A549 (cell line): Measurements from ENCODE around the gene FBXL7. TPM values are rescaled to one million over a fixed set of nuclear protein-coding genes. Genes with fewer than 3 reads are reported as not detected.

Experiments used
- ATAC-seq, 2 experiments: fragments of 200-7000 bp in 1 of 2; fragments of >200 bp in 1 of 2; cut with Nextera tagmentation in 1 of 2; cut with Tn5 transposase in 1 of 2; 3 replicates each; pipeline versions ENCODE4 v1.8.0 to v1.9.1; 2018 to 2020; ENCODE audit warnings: mild to moderate bottlenecking in 1 of 2, moderate library complexity in 1 of 2
- CTCF ChIA-PET: fragments of 300-600 bp; sonication (Branson Sonifier 250); formaldehyde crosslinking; extraction: SDS; loops from one replicate; lab custom pipeline; 2021; ENCODE audit warnings: antibody characterized with exemption, inconsistent platforms; lab: Yijun Ruan, JAX
- POLR2A ChIA-PET: fragments of 350-600 bp; formaldehyde crosslinking; extraction: SDS; loops from one replicate; lab custom pipeline; 2021; ENCODE audit warnings: antibody characterized with exemption, inconsistent platforms; lab: Yijun Ruan, JAX
- DNase-seq, 2 experiments: peaks; one replicate each; pipeline versions ENCODE4 v3.0.0 to v3.0.0-alpha.2; 2011 to 2016; ENCODE audit warnings: low read depth in 1 of 2, low spot score in 1 of 2
- FAIRE-seq: peaks from 2 replicates; lab custom pipeline; 2011; peaks lifted over from hg19 to GRCh38; lab: Jason Lieb, UNC
- H3K27ac ChIP-seq, 2 experiments: fragments of >200 bp; sonication (Bioruptor Twin); formaldehyde crosslinking; 3 replicates each; pipeline ENCODE4 v1.5.1; 2016 to 2017
- H3K4me1 ChIP-seq: fragments of >200 bp; sonication (Bioruptor Twin); formaldehyde crosslinking; 3 replicates; pipeline ENCODE4 v1.6.1; 2016
- H3K4me2 ChIP-seq: fragments of >200 bp; sonication (Bioruptor Twin); formaldehyde crosslinking; 3 replicates; pipeline ENCODE4 v1.6.1; 2016
- H3K4me3 ChIP-seq: fragments of >200 bp; sonication (Bioruptor Twin); formaldehyde crosslinking; 3 replicates; pipeline ENCODE4 v1.5.1; 2016
- H3K9me3 ChIP-seq: fragments of >200 bp; sonication (Bioruptor Twin); formaldehyde crosslinking; 3 replicates; pipeline ENCODE4 v1.6.1; 2016
- ATOH8 ChIP-seq: fragments of 250-450 bp; sonication (Bioruptor Pico); IDR thresholded peaks from 2 replicates; pipeline ENCODE4 v1.5.0; 2020; ENCODE audit warnings: low read depth, mild to moderate bottlenecking, moderate library complexity
- CHD2 ChIP-seq: fragments of 150-350 bp; IDR thresholded peaks from 2 replicates; pipeline ENCODE4 v1.6.1; 2014; ENCODE audit warnings: low read length; ENCODE audit not compliant: partially characterized antibody
- EP300 ChIP-seq, 2 experiments: fragments of >200 bp; sonication (Bioruptor Twin); formaldehyde crosslinking; IDR thresholded peaks; 2 replicates in 1 of 2; 3 replicates in 1 of 2; pipeline ENCODE4 v1.6.1; 2016 to 2017
- ESRRA ChIP-seq: fragments of 150-350 bp; IDR thresholded peaks from 2 replicates; pipeline ENCODE4 v1.6.1; 2014; ENCODE audit warnings: mild to moderate bottlenecking, low read length, borderline replicate concordance
- FOSL2 ChIP-seq, 2 experiments: fragments of 450-650 bp in 1 of 2; fragments of >200 bp in 1 of 2; sonication (Bioruptor Twin) in 1 of 2; formaldehyde crosslinking; IDR thresholded peaks; 2 replicates each; pipeline versions ENCODE4 v1.5.0 to v1.6.1; 2016 to 2020; ENCODE audit warnings: mild to moderate bottlenecking in 1 of 2, moderate library complexity in 1 of 2
- GATA3 ChIP-seq: IDR thresholded peaks from 2 replicates; pipeline ENCODE4 v1.6.1; 2012; ENCODE audit warnings: borderline replicate concordance
- HDAC2 ChIP-seq: fragments of 200-600 bp; sonication (generic); IDR thresholded peaks from 2 replicates; pipeline ENCODE4 v1.6.1; 2016
- HOXA7 ChIP-seq: fragments of 250-450 bp; sonication (Bioruptor Pico); IDR thresholded peaks from 2 replicates; pipeline ENCODE4 v1.5.0; 2020; ENCODE audit warnings: mild to moderate bottlenecking, moderate library complexity
- HOXB5 ChIP-seq: fragments of 250-450 bp; sonication (Bioruptor Pico); IDR thresholded peaks from 2 replicates; pipeline ENCODE4 v1.5.0; 2020; ENCODE audit warnings: mild to moderate bottlenecking, moderate library complexity
- JUNB ChIP-seq: fragments of >200 bp; sonication (Bioruptor Twin); formaldehyde crosslinking; IDR thresholded peaks from 2 replicates; pipeline ENCODE4 v1.6.1; 2016
- NPAS2 ChIP-seq: fragments of 250-450 bp; sonication (Bioruptor Pico); IDR thresholded peaks from 2 replicates; pipeline ENCODE4 v1.8.0; 2022; ENCODE audit warnings: mild to moderate bottlenecking, moderate library complexity, borderline replicate concordance
- POLR2A ChIP-seq: IDR thresholded peaks from 2 replicates; pipeline ENCODE4 v1.6.1; 2012; ENCODE audit warnings: mild to moderate bottlenecking, low read length
- POLR2AphosphoS2 ChIP-seq: conservative IDR thresholded peaks from 2 replicates; pipeline ENCODE4 v1.6.1; 2012; ENCODE audit warnings: low read length, improper control_type of control experiment, inconsistent platforms
- RAD21 ChIP-seq, 2 experiments: fragments of >200 bp in 1 of 2; sonication (Bioruptor Twin) in 1 of 2; formaldehyde crosslinking in 1 of 2; IDR thresholded peaks in 1 of 2; conservative IDR thresholded peaks in 1 of 2; 2 replicates in 1 of 2; 3 replicates in 1 of 2; pipeline ENCODE4 v1.6.1; 2012 to 2018; ENCODE audit warnings: inconsistent platforms in 1 of 2
- REST ChIP-seq: fragments of 200-600 bp; sonication (generic); IDR thresholded peaks from 2 replicates; pipeline ENCODE4 v1.6.1; 2016; ENCODE audit warnings: antibody characterized with exemption, mild to moderate bottlenecking, moderate library complexity
- ZC3H11A ChIP-seq: fragments of 450-650 bp; IDR thresholded peaks from 2 replicates; pipeline ENCODE4 v1.6.1; 2014; ENCODE audit warnings: antibody characterized with exemption, mild to moderate bottlenecking
- ZFP36 ChIP-seq: fragments of 450-650 bp; IDR thresholded peaks from 2 replicates; pipeline ENCODE4 v1.6.1; 2014; ENCODE audit warnings: borderline replicate concordance; ENCODE audit not compliant: partially characterized antibody
- WGBS: methylation state at CpG from one replicate; pipeline ENCODE4 v1.1.6; 2017; ENCODE audit errors: missing lambda C conversion rate; 5-methylcytosine and 5-hydroxymethylcytosine counted together
- polyA plus RNA-seq, 4 experiments: library from polyadenylated mRNA; depleted of rRNA in 3 of 4; stranded (reverse); fragments of >200 nt; fragmentation: RNase III in 1 of 4; extraction: RNeasy Plus Mini Kit Qiagen cat#74134 plus additional on column Dnase treatment in 1 of 4; gene quantifications; 2 replicates in 3 of 4; 3 replicates in 1 of 4; pipeline ENCODE4 v1.2.3, GENCODE V29; 2011 to 2017
- TF ChIP-seq, protein P1 (sequence below): fragments of >200 bp; sonication (Bioruptor Twin); formaldehyde crosslinking; IDR thresholded peaks from 3 replicates; pipeline ENCODE4 v1.5.1; 2016
- TF ChIP-seq, protein P2 (sequence below): IDR thresholded peaks from 2 replicates; pipeline ENCODE4 v1.6.1; 2012; ENCODE audit warnings: low read depth, borderline replicate concordance
- TF ChIP-seq, protein P3 (sequence below): fragments of >200 bp; sonication (Bioruptor Twin); formaldehyde crosslinking; IDR thresholded peaks from 2 replicates; pipeline ENCODE4 v1.6.1; 2016
- TF ChIP-seq, protein P4 (sequence below): fragments of 250-450 bp; sonication (Bioruptor Pico); IDR thresholded peaks from 2 replicates; pipeline ENCODE4 v1.5.0; 2021; ENCODE audit warnings: mild to moderate bottlenecking, moderate library complexity, borderline replicate concordance

FBXL7 gene
- polyA plus RNA-seq, 2 of the 4 experiments (the other 2 are of a cell fraction) = 0.90 to 1.7 TPM

DNA sequence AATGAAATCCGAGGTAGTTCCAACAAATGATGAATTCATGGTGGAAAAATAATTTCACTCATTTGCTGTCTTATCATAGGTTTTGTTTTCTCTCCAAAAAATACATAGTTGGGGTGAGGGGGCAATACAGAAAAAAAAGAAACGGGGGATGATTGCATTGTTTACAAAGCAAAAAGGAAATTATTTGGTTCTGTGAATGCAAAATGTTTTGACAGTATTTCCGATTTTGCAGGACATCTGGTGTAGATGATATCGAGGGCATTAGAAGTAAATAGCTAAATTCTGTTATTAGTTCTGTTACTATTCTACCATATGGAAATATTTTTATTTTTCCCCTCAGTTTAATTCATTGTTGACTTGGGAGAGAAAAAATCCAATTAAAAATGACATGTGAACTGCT, 477.9 kb downstream of the FBXL7 start:
- H3K4me3 ChIP-seq = no peak overlapping the region
- no peaks in the 10 kb centered on the region for H3K9me3 ChIP-seq
- CTCF ChIA-PET = no interaction called here
- TF ChIP-seq POLR2AphosphoS2 (no peak), REST (no peak), ZFP36 (no peak), JUNB (no peak), ESRRA (no peak), GATA3 (no peak), HOXA7 (CRISPR knock-in tag) (no peak)
- ATAC-seq (no peak), FAIRE-seq (no peak), DNase-seq (no peak)
- POLR2A ChIA-PET = no interaction called here
- no peak overlapping the region for H3K4me2 ChIP-seq
- no peaks in the 10 kb centered on the region for H3K4me1 ChIP-seq
- WGBS = 10% methylated on average over 4 of the region's 4 CpGs
- no peak overlapping the region for H3K27ac ChIP-seq

DNA sequence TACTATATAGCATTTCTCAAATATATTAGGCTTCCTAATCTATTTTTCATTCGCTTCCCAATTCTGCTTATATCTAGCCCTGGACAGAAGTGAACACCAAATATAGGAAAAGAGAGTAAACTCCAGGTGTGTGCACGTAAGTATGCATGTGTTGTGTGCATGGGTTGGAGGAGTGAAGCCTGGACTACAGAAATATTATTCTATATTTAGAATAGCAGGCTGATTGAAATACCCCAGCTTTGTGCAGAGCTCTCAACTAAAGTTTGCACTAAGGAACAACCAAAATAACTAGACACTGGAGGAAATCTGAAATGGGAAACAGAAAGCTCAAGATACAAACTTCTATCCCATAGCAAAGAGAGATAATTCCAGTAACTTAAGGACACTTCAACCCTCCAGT, 480.9 kb downstream of the FBXL7 start:
- Histone ChIP-seq H3K9me3 (no peaks in the 10 kb centered on the region), H3K4me3 (no peak overlapping the region), H3K27ac (no peak overlapping the region), H3K4me1 (no peaks in the 10 kb centered on the region), H3K4me2 (no peak overlapping the region)
- POLR2A ChIA-PET = no interaction called here
- ATAC-seq (no peak), DNase-seq (no peak), FAIRE-seq (no peak)
- TF ChIP-seq, protein P1, sequence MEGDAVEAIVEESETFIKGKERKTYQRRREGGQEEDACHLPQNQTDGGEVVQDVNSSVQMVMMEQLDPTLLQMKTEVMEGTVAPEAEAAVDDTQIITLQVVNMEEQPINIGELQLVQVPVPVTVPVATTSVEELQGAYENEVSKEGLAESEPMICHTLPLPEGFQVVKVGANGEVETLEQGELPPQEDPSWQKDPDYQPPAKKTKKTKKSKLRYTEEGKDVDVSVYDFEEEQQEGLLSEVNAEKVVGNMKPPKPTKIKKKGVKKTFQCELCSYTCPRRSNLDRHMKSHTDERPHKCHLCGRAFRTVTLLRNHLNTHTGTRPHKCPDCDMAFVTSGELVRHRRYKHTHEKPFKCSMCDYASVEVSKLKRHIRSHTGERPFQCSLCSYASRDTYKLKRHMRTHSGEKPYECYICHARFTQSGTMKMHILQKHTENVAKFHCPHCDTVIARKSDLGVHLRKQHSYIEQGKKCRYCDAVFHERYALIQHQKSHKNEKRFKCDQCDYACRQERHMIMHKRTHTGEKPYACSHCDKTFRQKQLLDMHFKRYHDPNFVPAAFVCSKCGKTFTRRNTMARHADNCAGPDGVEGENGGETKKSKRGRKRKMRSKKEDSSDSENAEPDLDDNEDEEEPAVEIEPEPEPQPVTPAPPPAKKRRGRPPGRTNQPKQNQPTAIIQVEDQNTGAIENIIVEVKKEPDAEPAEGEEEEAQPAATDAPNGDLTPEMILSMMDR = no peak
- TF ChIP-seq POLR2A (no peak), HOXB5 (CRISPR knock-in tag) (no peak), CHD2 (no peak), ATOH8 (CRISPR knock-in tag) (no peak)
- TF ChIP-seq, protein P2, sequence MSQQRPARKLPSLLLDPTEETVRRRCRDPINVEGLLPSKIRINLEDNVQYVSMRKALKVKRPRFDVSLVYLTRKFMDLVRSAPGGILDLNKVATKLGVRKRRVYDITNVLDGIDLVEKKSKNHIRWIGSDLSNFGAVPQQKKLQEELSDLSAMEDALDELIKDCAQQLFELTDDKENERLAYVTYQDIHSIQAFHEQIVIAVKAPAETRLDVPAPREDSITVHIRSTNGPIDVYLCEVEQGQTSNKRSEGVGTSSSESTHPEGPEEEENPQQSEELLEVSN = no peak
- 18% methylated on average over 2 of the region's 2 CpGs for WGBS
- CTCF ChIA-PET = no interaction called here

DNA sequence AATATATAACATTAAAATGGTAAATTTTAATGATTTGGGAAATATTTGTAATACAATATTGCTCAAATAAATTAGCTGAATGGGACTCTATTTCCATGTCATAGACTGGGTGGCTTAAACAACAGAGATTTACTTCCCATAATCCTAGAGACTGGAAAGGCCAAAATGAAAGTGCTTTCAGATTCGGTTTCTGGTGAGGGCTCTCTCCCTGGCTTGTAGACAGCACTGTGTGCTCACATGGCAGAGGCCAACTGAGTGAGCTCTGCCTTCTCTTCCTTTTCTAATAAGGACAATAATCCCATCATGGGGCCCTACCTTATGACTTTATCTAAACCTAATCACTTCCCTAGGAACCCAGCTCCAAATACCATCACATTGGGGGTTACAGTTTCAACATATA, 483.4 kb downstream of the FBXL7 start:
- DNase-seq = no peak
- CTCF ChIA-PET = no interaction called here
- Histone ChIP-seq H3K9me3 (no peaks in the 10 kb centered on the region), H3K27ac (no peak overlapping the region), H3K4me1 (no peaks in the 10 kb centered on the region), H3K4me2 (no peak overlapping the region), H3K4me3 (no peak overlapping the region)
- FAIRE-seq = no peak
- no peak for ATAC-seq
- WGBS = 0% methylated on average over 1 of the region's 1 CpG
- POLR2A ChIA-PET = no interaction called here
- no peak for TF ChIP-seq NPAS2 (CRISPR knock-in tag)
- no peak for TF ChIP-seq CHD2
- TF ChIP-seq HDAC2 = no peak
- TF ChIP-seq, protein P3, sequence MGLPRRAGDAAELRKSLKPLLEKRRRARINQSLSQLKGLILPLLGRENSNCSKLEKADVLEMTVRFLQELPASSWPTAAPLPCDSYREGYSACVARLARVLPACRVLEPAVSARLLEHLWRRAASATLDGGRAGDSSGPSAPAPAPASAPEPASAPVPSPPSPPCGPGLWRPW = no peak
- no peak for TF ChIP-seq ZC3H11A
- TF ChIP-seq, protein P2 = no peak
- TF ChIP-seq, protein P4, sequence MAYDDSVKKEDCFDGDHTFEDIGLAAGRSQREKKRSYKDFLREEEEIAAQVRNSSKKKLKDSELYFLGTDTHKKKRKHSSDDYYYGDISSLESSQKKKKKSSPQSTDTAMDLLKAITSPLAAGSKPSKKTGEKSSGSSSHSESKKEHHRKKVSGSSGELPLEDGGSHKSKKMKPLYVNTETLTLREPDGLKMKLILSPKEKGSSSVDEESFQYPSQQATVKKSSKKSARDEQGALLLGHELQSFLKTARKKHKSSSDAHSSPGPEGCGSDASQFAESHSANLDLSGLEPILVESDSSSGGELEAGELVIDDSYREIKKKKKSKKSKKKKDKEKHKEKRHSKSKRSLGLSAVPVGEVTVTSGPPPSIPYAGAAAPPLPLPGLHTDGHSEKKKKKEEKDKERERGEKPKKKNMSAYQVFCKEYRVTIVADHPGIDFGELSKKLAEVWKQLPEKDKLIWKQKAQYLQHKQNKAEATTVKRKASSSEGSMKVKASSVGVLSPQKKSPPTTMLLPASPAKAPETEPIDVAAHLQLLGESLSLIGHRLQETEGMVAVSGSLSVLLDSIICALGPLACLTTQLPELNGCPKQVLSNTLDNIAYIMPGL = no peak
- TF ChIP-seq JUNB = no peak
- TF ChIP-seq EP300 (IDR thresholded peaks at IDR 0.05) = no peak
- TF ChIP-seq, protein P1 = no peak
- TF ChIP-seq FOSL2 (IDR thresholded peaks at IDR 0.05) = no peak
- TF ChIP-seq FOSL2 (CRISPR knock-in tag; IDR thresholded peaks at IDR 0.05) = no peak
- no peak for TF ChIP-seq RAD21 (conservative IDR thresholded peaks at IDR 0.05 in 1 of 2, IDR thresholded peaks at IDR 0.05 in 1 of 2)
